HepG2 (cell line): Measurements from ENCODE around the gene AFF4. TPM values are rescaled to one million over a fixed set of nuclear protein-coding genes. Genes with fewer than 3 reads are reported as not detected.

Experiments
- AGO2 ChIP-seq: fragments of 200-400 bp; formaldehyde crosslinking; optimal IDR thresholded peaks from 2 replicates; pipeline ENCODE3; 2017; ENCODE audit warnings: mild to moderate bottlenecking, low read depth, low read length, moderate library complexity
- BATF2 ChIP-seq: sonication (generic); formaldehyde crosslinking; IDR thresholded peaks from 2 replicates; pipeline ENCODE4 v1.8.0; 2022; ENCODE audit warnings: mild to moderate bottlenecking, missing genetic modification reagents, moderate library complexity
- BORCS8-MEF2B ChIP-seq: sonication (generic); formaldehyde crosslinking; IDR thresholded peaks from 2 replicates; pipeline ENCODE4 v1.8.0; 2022; ENCODE audit warnings: mild to moderate bottlenecking, missing genetic modification reagents
- GABPA ChIP-seq, 2 experiments: IDR thresholded peaks; 2 replicates each; pipeline ENCODE4 v1.6.1; 2011 to 2016; ENCODE audit warnings: low read depth in 2 of 2, low read length in 1 of 2, missing biosample characterization in 1 of 2, missing genetic modification characterization in 1 of 2
- HMG20B ChIP-seq: conservative IDR thresholded peaks from 2 replicates; pipeline ENCODE4 v1.6.1; 2016; ENCODE audit warnings: missing genetic modification reagents, missing compliant biosample characterization
- HMGA1 ChIP-seq: sonication (generic); formaldehyde crosslinking; conservative IDR thresholded peaks from 2 replicates; pipeline ENCODE4 v1.4.0; 2020; ENCODE audit warnings: missing genetic modification reagents
- HNRNPL ChIP-seq: fragments of 200-400 bp; formaldehyde crosslinking; IDR thresholded peaks from 2 replicates; pipeline ENCODE4 v1.6.1; 2017; ENCODE audit warnings: mild to moderate bottlenecking, low read depth, low read length
- NCOA1 ChIP-seq: sonication (generic); formaldehyde crosslinking; IDR thresholded peaks from 2 replicates; pipeline ENCODE4 v1.9.0; 2021; ENCODE audit warnings: missing genetic modification reagents
- NR2C2 ChIP-seq: sonication (generic); formaldehyde crosslinking; IDR thresholded peaks from 2 replicates; pipeline ENCODE4 v1.4.0; 2020; ENCODE audit warnings: missing genetic modification reagents, mild to moderate bottlenecking, moderate library complexity, borderline replicate concordance
- NR2F1 ChIP-seq, 2 experiments: fragments of 450-650 bp in 1 of 2; formaldehyde crosslinking in 1 of 2; IDR thresholded peaks; 2 replicates each; pipeline versions ENCODE4 v1.5.0 to v1.6.1; 2016 to 2020; ENCODE audit warnings: mild to moderate bottlenecking in 1 of 2, missing compliant biosample characterization in 1 of 2, missing genetic modification reagents in 1 of 2, moderate library complexity in 1 of 2
- PLSCR1 ChIP-seq: sonication (generic); formaldehyde crosslinking; IDR thresholded peaks from 2 replicates; pipeline ENCODE4 v1.5.0; 2020; ENCODE audit warnings: missing genetic modification reagents, mild to moderate bottlenecking, borderline replicate concordance
- PPARG ChIP-seq: conservative IDR thresholded peaks from 2 replicates; pipeline ENCODE4 v1.6.1; 2016; ENCODE audit warnings: missing biosample characterization, missing genetic modification reagents
- SMAD1 ChIP-seq: sonication (generic); formaldehyde crosslinking; IDR thresholded peaks from 2 replicates; pipeline ENCODE4 v1.4.0; 2020; ENCODE audit warnings: missing genetic modification reagents, low read depth, mild to moderate bottlenecking, borderline replicate concordance
- TARDBP ChIP-seq: sonication (generic); formaldehyde crosslinking; IDR thresholded peaks from 2 replicates; pipeline ENCODE4 v1.8.0; 2022; ENCODE audit warnings: mild to moderate bottlenecking, missing genetic modification reagents
- ZFP62 ChIP-seq: sonication (generic); formaldehyde crosslinking; IDR thresholded peaks from 2 replicates; pipeline ENCODE4 v1.4.0; 2020; ENCODE audit warnings: missing genetic modification reagents
- ZKSCAN1 ChIP-seq: fragments of 150-350 bp; IDR thresholded peaks from 2 replicates; pipeline ENCODE4 v1.6.1; 2014; ENCODE audit warnings: low read length
- ZNF329 ChIP-seq: sonication (generic); formaldehyde crosslinking; IDR thresholded peaks from 2 replicates; pipeline ENCODE4 v1.9.0; 2021; ENCODE audit warnings: low read depth, mild to moderate bottlenecking, missing genetic modification reagents
- ZNF614 ChIP-seq: IDR thresholded peaks from 2 replicates; pipeline ENCODE4 v1.6.1; 2018; ENCODE audit warnings: missing biosample characterization, missing genetic modification reagents, inconsistent platforms, borderline replicate concordance
- ZNF619 ChIP-seq: sonication (generic); formaldehyde crosslinking; IDR thresholded peaks from 2 replicates; pipeline ENCODE4 v1.4.0; 2020; ENCODE audit warnings: mild to moderate bottlenecking, missing genetic modification reagents
- ZSCAN22 ChIP-seq: sonication (generic); formaldehyde crosslinking; IDR thresholded peaks from 2 replicates; pipeline ENCODE4 v1.4.0; 2020; ENCODE audit warnings: mild to moderate bottlenecking, missing genetic modification reagents
- polyA plus RNA-seq, 8 experiments: library from polyadenylated mRNA; depleted of rRNA in 3 of 8; stranded (reverse) in 7 of 8; unstranded in 1 of 8; fragments of >200 nt; fragmentation: Illumina TruSeq in 4 of 8; extraction: Trizol in 4 of 8; gene quantifications; 2 replicates each; pipeline versions ENCODE4 v1.2.1 to v1.2.3, GENCODE V29; 2011 to 2016; ENCODE audit warnings: low read depth in 4 of 8, missing spikeins in 1 of 8, mixed read lengths in 1 of 8; ENCODE audit not compliant: insufficient read depth in 1 of 8
- total RNA-seq, 5 experiments: library from RNA; depleted of rRNA; stranded (reverse); fragments of >200 nt; fragmentation: Illumina TruSeq; extraction: Trizol; gene quantifications; 2 replicates each; pipeline ENCODE4 v1.2.3, GENCODE V29; 2016; ENCODE audit warnings: low read depth in 1 of 5
- TF ChIP-seq, protein P1 (sequence below): sonication (generic); formaldehyde crosslinking; IDR thresholded peaks from 2 replicates; pipeline ENCODE4 v1.4.0; 2020; ENCODE audit warnings: mild to moderate bottlenecking, missing genetic modification reagents, borderline replicate concordance
- TF ChIP-seq, protein P2 (sequence below): sonication (generic); formaldehyde crosslinking; IDR thresholded peaks from 2 replicates; pipeline ENCODE4 v1.5.0; 2020; ENCODE audit warnings: mild to moderate bottlenecking, missing genetic modification reagents

Gene AFF4
- total and polyA plus RNA-seq, 2 of the 13 experiments (the other 11 are each of a cell fraction or from before 2014, with no cell fraction given), result 22.1 to 25.5 TPM

- TF ChIP-seq NR2F1 (CRISPR knock-in tag; IDR thresholded peaks at IDR 0.05) (peak in 1 of 2 experiments; percentile 13; a peak in 1 of 4 replicates), NCOA1 (CRISPR knock-in tag) (peak; percentile 86; the same call in 1 of the 2 replicates), ZSCAN22 (CRISPR knock-in tag) (no peak), ZNF614 (CRISPR knock-in tag) (0 out of 2 replicates have a peak, but pooled peaks have one; percentile 26), GABPA (IDR thresholded peaks at IDR 0.05; ENCODE audit: low read depth, low read length) (peak; percentile 82), GABPA (CRISPR knock-in tag; IDR thresholded peaks at IDR 0.05; ENCODE audit: low read depth) (peak; percentile 98), HNRNPL (0 out of 2 replicates have a peak, but pooled peaks have one; percentile 46), PPARG (CRISPR knock-in tag) (peak; percentile 93), TARDBP (peak; percentile 97), BORCS8-MEF2B (CRISPR knock-in tag) (no peak; the same call in 1 of the 2 replicates), HMG20B (CRISPR knock-in tag) (0 out of 2 replicates have a peak, but pooled peaks have one; percentile 7), BATF2 (CRISPR knock-in tag) (peak; percentile 57; the same call in 1 of the 2 replicates), ZKSCAN1 (peak; percentile 99), ZNF619 (CRISPR knock-in tag) (peak; percentile 8; the same call in 1 of the 2 replicates), PLSCR1 (CRISPR knock-in tag) (no peak; the same call in 1 of the 2 replicates), AGO2 (peak; percentile 96), ZNF329 (no peak), SMAD1 (CRISPR knock-in tag) (0 out of 2 replicates have a peak, but pooled peaks have one; percentile 37), NR2C2 (CRISPR knock-in tag) (peak; percentile 93), ZFP62 (CRISPR knock-in tag) (no peak), HMGA1 (no peak)
- TF ChIP-seq, protein P1, sequence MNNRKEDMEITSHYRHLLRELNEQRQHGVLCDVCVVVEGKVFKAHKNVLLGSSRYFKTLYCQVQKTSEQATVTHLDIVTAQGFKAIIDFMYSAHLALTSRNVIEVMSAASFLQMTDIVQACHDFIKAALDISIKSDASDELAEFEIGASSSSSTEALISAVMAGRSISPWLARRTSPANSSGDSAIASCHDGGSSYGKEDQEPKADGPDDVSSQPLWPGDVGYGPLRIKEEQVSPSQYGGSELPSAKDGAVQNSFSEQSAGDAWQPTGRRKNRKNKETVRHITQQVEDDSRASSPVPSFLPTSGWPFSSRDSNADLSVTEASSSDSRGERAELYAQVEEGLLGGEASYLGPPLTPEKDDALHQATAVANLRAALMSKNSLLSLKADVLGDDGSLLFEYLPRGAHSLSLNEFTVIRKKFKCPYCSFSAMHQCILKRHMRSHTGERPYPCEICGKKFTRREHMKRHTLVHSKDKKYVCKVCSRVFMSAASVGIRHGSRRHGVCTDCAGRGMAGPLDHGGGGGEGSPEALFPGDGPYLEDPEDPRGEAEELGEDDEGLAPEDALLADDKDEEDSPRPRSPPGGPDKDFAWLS, result no peak
- TF ChIP-seq, protein P2, sequence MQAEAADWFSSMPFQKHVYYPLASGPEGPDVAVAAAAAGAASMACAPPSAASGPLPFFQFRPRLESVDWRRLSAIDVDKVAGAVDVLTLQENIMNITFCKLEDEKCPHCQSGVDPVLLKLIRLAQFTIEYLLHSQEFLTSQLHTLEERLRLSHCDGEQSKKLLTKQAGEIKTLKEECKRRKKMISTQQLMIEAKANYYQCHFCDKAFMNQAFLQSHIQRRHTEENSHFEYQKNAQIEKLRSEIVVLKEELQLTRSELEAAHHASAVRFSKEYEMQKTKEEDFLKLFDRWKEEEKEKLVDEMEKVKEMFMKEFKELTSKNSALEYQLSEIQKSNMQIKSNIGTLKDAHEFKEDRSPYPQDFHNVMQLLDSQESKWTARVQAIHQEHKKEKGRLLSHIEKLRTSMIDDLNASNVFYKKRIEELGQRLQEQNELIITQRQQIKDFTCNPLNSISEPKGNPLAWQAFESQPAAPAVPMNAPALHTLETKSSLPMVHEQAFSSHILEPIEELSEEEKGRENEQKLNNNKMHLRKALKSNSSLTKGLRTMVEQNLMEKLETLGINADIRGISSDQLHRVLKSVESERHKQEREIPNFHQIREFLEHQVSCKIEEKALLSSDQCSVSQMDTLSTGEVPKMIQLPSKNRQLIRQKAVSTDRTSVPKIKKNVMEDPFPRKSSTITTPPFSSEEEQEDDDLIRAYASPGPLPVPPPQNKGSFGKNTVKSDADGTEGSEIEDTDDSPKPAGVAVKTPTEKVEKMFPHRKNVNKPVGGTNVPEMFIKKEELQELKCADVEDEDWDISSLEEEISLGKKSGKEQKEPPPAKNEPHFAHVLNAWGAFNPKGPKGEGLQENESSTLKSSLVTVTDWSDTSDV, result no peak
Observed at GRCh38 chr5:132866342-132867045, 96.9 kb downstream of the AFF4 start, which contains the start of the genes GDF9 and UQCRQ (continued).
